ENCODE measurements around the gene EFNA2.

- TF ChIP-seq POLR2A (IDR thresholded peaks at IDR 0.05) (peak; percentile 59), CTCF (IDR thresholded peaks at IDR 0.05) (peak in 1 of 4 donors; percentile 19)
Measured at GRCh38 chr19:1269478-1270212, 16.0 kb upstream of the EFNA2 start.
